GM21528 (cell line): ENCODE measurements around the gene ARHGEF7.
"Not testable (repeated sequence)": the region's sequence is repeated elsewhere in the genome, so short reads cannot be mapped to it uniquely, and the experiment has no call there.

Experiments used
- ATAC-seq: cut with Tn5 transposase; IDR thresholded peaks from one replicate; pipeline ENCODE4 v1.9.1; 2021; ENCODE audit warnings: mild to moderate bottlenecking, moderate library complexity; ENCODE audit not compliant: unreplicated experiment, low FRiP score

ARHGEF7 gene

GRCh38 chr13:111245576-111246384, 130.7 kb downstream of the ARHGEF7 start:
- ATAC-seq: no peak

- ATAC-seq: no peak
Observed at GRCh38 chr13:111247552-111247951, 132.4 kb downstream of the ARHGEF7 start.

DNA sequence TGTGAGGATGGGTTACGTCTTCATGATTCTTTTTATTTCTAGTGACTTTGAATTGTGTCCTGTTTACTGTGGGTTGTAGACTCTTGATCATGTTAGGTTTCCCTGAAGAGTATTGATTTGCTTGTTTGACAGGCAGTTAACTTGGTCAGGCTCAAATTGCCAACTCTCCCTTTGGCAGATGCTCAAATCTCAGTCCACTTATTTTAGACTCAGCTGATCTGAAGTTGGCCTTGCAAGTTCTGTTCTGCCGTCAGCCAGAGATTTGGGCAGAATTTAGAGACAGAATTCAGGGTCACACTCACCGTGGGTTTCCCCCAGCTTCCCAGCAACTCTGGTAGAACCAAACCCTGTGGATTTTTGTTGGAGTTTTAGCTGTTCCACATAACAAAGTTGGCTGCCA, 133.7 kb downstream of the ARHGEF7 start:
- no peak for ATAC-seq

DNA sequence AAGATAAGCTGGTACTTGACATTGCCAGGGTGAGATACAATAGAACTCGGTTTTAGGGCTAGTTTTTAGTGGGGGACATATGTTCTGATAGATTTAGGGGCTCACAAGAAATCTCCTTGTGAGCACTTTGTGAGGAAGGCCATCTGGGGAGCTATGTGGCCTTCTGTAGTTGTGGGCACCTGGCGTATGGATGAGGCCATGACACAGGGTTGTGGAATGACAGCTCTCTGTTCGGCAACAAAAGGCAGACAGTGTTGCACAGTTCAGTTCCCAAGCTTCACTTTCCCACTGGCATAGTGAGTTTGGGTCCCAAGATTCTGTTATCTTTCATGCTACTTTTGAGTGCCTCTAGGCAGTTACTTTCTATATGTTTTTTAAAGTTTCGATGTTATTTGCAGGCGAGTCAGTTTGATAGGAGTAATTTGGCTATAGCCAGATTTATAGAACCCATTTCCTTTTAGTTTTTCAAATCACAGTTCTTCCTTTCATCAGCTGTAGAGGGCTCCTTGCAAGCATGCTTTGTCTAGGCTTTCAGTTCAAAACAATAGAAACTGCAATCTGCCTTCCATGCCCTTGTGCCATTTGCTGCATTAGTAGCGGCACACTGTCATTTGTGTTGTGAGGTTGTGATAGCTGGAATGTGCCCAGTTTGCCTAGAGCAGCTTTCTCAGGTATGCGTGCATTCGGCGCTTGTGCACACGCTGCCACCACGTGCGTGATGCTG, 134.7 kb downstream of the ARHGEF7 start:
- ATAC-seq: no peak

DNA sequence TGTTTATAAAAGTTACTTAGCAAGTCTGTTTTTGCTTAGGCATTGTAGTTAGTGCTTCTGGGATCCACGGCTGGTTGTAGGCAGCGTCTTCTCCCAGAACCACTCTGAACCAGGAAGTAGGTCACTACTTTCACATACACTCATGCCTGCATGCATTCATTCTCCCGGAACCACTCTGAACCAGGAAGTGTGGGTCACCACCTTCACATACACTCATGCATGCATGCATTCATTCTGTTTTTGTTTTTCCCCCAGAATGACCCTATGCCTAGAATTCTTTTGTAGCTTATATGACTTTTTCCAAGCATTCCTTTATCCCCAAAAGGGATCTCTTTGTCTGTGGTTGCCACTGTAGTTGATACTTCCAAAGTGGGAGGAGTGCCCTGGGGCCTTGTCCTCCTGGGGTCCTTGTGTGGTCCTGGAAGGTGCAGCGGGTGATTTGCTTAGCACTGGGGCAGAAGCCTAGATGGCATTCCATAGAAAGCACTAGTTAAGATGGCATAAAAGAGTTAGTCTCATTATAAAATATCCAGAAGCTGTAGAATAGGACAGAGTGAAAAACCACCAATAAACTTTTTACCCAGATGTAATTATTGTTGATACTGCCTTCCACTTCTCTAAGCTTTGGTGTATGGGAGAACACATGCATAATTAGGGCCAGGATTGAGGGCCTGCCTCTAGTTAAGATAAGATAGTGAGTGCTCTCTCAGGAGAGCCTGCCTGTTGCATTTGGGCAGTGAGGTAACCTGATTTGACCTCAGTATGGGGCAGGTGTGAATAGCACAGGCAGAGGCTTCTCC, 136.7 kb downstream of the ARHGEF7 start:
- ATAC-seq: no peak

DNA sequence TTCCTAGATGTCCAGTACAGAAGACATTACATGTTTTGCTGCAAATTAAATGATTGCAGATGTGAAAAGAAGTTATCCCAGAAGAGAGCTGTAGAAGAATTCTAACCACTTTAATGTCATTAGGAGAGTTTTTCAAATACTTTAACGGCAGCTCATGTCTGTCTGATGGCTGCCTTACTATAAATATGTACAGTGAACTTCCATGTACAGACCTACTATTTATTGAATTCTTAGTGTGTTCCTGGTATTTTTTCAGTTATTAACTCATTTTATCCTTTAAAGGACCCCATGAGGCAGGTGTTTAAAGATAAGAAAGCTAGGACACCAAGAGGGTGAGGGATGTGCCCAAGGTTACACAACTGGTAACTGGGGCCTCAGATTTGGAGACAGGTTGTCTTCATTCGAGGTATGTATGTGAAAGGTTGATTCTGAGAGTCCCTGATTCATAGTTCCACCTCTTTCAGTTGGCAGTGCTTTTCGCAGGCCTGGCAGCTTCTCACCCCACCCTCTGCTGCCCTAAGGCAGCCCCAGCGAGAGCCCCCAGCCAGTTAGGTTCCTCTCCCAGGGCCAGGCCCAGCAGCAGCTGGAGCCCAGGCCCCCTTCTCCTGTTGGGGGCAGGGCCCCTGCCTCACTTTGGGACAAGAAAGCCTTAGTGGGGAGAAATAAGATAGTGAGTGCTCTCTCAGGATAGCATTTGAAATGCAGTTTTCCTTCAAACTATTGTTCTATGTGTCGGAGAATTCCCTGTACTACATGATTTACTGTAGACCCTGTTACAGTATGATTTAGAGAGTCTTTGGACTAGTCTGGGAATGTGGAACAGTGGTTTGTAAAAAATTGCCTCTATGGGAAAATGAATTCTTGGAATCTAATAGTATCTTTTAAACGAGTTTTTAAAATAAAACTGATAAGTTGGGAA, 137.6 kb downstream of the ARHGEF7 start:
- no peak for ATAC-seq

- no peak for ATAC-seq
Observed at GRCh38 chr13:111253365-111253872, 138.3 kb downstream of the ARHGEF7 start.

DNA sequence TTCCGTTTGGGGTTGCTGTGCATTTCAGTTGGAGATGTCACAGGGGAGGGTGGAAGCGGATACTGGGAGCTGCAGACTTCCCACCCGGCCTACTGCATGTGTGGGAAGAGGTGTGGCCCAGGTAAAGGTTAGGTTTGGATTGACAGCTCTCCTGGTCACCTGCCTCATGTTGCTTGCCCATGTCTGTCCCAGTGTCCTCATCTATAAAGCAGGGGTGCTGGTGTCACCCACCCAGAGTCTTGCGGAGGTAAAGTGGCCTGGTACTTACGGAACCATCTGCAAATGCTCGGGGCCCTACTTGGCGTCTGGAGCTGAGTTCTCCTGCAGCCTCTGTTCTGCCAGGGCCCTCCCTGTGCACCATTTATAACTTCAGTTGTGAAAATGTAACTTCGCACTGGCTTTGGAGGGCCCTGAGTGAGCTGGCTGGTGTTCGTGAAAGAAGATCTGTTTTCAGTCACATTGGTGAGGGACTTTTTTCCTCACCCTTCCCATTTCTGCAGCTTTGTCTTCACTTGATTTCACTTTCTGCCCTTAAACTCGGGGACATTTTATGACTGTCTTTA, 140.2 kb downstream of the ARHGEF7 start:
- ATAC-seq: no peak

DNA sequence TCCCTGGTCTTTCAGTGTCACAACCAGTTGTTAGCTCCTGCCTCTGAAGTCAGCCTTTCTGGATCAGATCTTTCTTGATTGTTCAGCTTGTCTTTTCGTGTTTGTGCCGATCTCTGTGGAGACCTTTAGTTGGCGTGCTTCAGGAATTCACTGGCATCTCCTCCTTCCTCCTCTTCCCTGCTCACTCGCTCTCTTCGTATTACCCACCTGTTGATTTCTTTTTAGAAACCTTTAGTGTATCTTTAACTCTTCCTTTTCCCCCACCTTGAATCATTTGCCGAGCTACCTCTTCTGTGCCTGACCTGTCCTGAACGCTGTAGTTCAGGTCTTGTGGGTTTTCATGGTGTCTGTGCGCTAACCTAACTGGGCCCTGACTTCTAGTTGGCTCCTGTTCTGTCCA, 141.3 kb downstream of the ARHGEF7 start:
- no peak for ATAC-seq

- no peak for ATAC-seq
Observed at GRCh38 chr13:111256946-111257345, 141.8 kb downstream of the ARHGEF7 start.

DNA sequence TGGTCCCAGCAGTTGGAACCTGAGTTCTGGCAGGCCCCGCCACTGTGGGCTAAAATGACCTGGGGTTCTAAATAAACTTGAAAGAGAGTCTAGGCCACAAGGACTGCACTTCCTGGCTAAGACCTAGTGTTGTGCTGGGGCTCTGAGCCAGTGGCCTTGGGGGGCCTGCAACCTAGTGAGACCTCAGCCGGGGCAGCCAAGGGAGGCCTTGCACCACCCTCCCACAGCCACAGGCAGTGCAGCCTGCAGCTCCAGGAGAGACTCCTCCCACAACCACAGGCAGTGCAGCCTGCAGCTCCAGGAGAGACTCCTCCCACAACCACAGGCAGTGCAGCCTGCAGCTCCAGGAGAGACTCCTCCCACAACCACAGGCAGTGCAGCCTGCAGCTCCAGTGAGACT, 142.8 kb downstream of the ARHGEF7 start:
- not testable (repeated sequence) for ATAC-seq

DNA sequence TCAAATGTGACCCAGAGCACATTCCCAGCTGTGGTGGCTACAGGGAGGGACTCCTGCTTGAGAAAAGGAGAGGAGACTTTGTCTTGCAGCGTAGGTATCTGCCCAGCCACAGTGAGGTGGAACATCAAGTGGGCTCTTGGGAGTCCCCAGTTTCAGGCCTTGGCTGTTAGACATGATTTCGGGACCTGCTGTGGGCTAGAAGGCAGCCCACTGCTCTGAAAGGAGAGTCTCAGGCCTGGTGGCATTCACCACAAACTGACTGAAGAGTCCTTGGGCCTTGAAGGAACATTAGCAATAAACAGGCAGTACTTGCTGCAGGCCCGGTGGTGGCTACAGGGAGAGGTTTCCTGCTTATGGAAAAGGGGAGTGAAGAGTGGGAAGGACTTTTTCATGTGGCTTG, 143.5 kb downstream of the ARHGEF7 start:
- no peak for ATAC-seq

- no peak for ATAC-seq
Observed at GRCh38 chr13:111259058-111259457, 143.9 kb downstream of the ARHGEF7 start.

DNA sequence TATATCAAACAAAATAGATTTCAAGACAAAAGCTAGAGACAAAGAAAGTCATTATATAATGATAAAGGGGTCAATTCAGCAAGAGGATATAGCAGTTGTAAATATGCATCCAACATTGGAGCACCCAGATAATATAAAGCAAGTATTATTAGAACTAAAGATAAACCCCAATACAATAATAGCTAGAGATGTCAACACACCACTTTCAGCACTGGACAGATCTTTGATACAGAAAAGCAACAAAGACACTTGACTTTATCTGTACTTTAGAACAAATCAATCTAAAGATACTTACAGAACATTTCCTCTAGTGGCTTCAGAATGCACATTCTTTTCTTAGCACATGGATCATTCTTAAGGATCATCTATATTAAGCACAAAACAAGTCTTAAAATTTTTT, 146.2 kb downstream of the ARHGEF7 start:
- no peak for ATAC-seq

DNA sequence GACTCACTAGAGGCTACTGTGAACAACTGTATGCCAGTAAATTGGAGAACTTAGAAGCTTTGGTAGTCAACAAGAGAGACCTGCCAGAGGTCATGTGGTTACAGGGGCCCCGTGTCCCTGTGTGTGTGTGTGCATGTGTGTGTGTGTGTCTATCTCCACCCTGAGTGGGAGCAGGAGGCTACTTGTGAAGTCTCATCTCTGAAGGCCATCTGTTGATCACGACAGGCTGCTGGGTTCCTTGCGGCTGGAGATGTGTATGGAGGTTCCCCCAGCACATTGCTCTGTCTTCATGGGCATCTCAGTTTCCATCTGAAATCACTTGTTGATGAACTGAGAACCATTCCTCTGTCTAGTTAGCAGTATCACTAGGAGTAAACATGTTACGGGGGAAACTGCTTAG, 147.2 kb downstream of the ARHGEF7 start:
- no peak for ATAC-seq

DNA sequence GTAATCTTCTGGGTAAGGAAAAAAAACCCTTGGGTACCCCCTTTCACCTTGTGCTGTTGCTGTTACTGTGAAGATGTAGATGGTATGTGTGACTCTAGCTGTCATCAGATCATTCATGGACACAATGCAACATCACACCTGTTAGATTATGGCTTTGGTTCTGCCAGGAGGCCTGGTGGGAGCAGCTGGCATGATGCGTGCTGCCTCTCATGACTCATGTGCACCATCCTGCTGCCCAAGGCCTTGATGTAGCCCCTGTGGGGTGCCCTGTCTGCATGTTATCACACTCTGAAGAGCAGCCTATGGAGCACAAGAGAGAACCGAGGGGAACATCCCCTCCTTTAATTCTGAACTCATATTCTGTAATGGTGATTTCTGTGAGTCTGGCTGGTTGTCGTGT, 147.6 kb downstream of the ARHGEF7 start:
- ATAC-seq: no peak

DNA sequence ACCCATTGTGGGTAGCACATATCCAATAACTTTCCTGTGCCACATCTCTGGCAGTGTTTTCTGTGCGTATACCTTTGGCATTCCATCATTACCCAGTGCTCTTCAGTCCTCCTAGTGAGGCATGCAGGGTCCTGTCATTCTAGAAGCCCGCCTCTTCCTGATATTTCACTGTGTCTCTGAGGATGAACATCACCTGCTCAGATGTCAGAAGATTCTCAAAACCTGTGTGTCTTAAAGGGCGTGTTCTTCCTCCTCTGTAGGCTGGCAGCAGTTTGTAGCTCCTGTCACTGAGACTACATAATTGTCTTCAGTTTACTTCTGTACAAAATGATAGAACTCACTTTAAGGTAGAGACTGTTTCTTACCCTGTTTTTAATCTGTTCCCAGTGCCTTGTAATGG, 148.5 kb downstream of the ARHGEF7 start:
- no peak for ATAC-seq

- ATAC-seq: no peak
Observed at GRCh38 chr13:111265006-111265700, 150.0 kb downstream of the ARHGEF7 start.

DNA sequence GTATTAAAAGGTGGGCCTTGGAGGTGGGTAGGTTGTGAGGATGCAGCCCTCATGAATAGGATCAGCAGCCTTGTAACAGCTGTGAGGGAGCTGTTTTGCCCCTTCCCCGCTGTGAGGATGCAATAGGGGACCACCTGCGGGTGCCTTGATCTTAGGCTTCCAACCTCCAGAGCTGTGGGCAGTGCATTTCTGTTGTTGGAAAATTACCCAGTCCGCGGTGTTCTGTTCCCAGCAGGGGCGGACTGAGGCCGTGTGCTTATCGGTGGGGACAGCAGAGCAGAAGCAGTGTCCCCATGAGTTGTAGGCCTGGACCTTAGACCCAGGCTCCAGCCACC, 150.6 kb downstream of the ARHGEF7 start:
- ATAC-seq: no peak
